Cerebellar nuclear complex (tissue), 1 donor: ENCODE results near the gene ZBTB1.

ENCODE experiments used
- DNase-seq, 2 experiments: peaks; one replicate each; lab custom pipeline; 2025; lab: John Stamatoyannopoulos, UW

The ZBTB1 gene

GRCh38 chr14:64572386-64573104 is 68.0 kb downstream of the ZBTB1 start:
- no peak for DNase-seq

GRCh38 chr14:64573109-64573508 is 68.5 kb downstream of the ZBTB1 start:
- no peak for DNase-seq
